Activated naive CD8-positive, alpha-beta T cell treated with anti-CD3 and anti-CD28 coated beads, Interleukin-2, amount 10 ng/mL, durations not matched to agents 7 days and 5 days (primary cell): ENCODE data around the gene FBLN1. TPM values are rescaled to one million over a fixed set of nuclear protein-coding genes. Genes with fewer than 3 reads are reported as not detected.

ENCODE experiments used
- ATAC-seq: fragments of 150-1000 bp; cut with Tn5 transposase; one replicate; pipeline ENCODE4 v1.10.0; 2021; ENCODE audit warnings: low read depth, moderate library complexity
- POLR2A ChIA-PET: fragments of 350-600 bp; sonication (Branson Sonifier 250); formaldehyde crosslinking; loops from one replicate; lab custom pipeline; 2021; ENCODE audit warnings: antibody characterized with exemption; lab: Charles Lee
- DNase-seq: peaks from one replicate; pipeline ENCODE4 v3.0.0; 2021
- H3K27ac Mint-ChIP-seq: one replicate; pipeline ENCODE4 v1.8.0; 2022; ENCODE audit warnings: mild to moderate bottlenecking, mixed read lengths
- H3K27me3 Mint-ChIP-seq: one replicate; pipeline ENCODE4 v1.8.0; 2022; ENCODE audit warnings: mild to moderate bottlenecking, moderate library complexity, mixed read lengths
- H3K36me3 Mint-ChIP-seq: one replicate; pipeline ENCODE4 v1.8.0; 2021; ENCODE audit warnings: mild to moderate bottlenecking, mixed read lengths
- H3K4me1 Mint-ChIP-seq: one replicate; pipeline ENCODE4 v1.8.0; 2021; ENCODE audit warnings: mixed read lengths
- H3K4me3 Mint-ChIP-seq: one replicate; pipeline ENCODE4 v1.8.0; 2022; ENCODE audit warnings: mild to moderate bottlenecking, moderate library complexity, mixed read lengths
- H3K9me3 Mint-ChIP-seq: one replicate; pipeline ENCODE4 v1.8.0; 2021; ENCODE audit warnings: mixed read lengths
- total RNA-seq, 2 experiments: library from RNA; stranded (reverse); gene quantifications; one replicate each; pipeline ENCODE4 v1.2.3, GENCODE V29; 2021

Gene FBLN1
- total RNA-seq, 2 experiments from 2014 or later, result not detected

- Mint-ChIP-seq H3K36me3 (no peaks in the 10 kb centered on the region), H3K9me3 (no peaks in the 10 kb centered on the region), H3K27ac (no peak overlapping the region), H3K27me3 (no peaks in the 10 kb centered on the region), H3K4me3 (no peak overlapping the region), H3K4me1 (no peaks in the 10 kb centered on the region)
- POLR2A ChIA-PET, result no interaction called here
- DNase-seq, result no peak
- no peak for ATAC-seq
These were observed 43.8 kb downstream of the FBLN1 start for GRCh38 chr22:45546333-45547015.

GRCh38 chr22:45547016-45547345 lies 44.3 kb downstream of the FBLN1 start:
- DNase-seq (no peak), ATAC-seq (no peak)
- Mint-ChIP-seq H3K36me3 (no peaks in the 10 kb centered on the region), H3K27me3 (no peaks in the 10 kb centered on the region), H3K27ac (no peak overlapping the region), H3K4me1 (no peaks in the 10 kb centered on the region), H3K9me3 (no peaks in the 10 kb centered on the region), H3K4me3 (no peak overlapping the region)
- POLR2A ChIA-PET, result no interaction called here

- ATAC-seq, result no peak
- H3K4me3 Mint-ChIP-seq, result no peak overlapping the region
These were observed 45.0 kb downstream of the FBLN1 start for GRCh38 chr22:45547731-45548130.

GRCh38 chr22:45548247-45548840 lies 45.7 kb downstream of the FBLN1 start:
- Mint-ChIP-seq H3K9me3 (no peaks in the 10 kb centered on the region), H3K36me3 (no peaks in the 10 kb centered on the region), H3K27ac (no peak overlapping the region), H3K4me3 (no peak overlapping the region), H3K27me3 (no peaks in the 10 kb centered on the region), H3K4me1 (no peaks in the 10 kb centered on the region)
- POLR2A ChIA-PET, result no interaction called here
- ATAC-seq (no peak), DNase-seq (no peak)

More at GRCh38 chr22:45547731-45548130, 45.0 kb downstream of the FBLN1 start:
- no peaks in the 10 kb centered on the region for H3K27me3 Mint-ChIP-seq
- POLR2A ChIA-PET, result no interaction called here
- no peak overlapping the region for H3K27ac Mint-ChIP-seq
- no peaks in the 10 kb centered on the region for H3K4me1 Mint-ChIP-seq
- no peaks in the 10 kb centered on the region for H3K36me3 Mint-ChIP-seq
- no peaks in the 10 kb centered on the region for H3K9me3 Mint-ChIP-seq
- no peak for DNase-seq

DNA sequence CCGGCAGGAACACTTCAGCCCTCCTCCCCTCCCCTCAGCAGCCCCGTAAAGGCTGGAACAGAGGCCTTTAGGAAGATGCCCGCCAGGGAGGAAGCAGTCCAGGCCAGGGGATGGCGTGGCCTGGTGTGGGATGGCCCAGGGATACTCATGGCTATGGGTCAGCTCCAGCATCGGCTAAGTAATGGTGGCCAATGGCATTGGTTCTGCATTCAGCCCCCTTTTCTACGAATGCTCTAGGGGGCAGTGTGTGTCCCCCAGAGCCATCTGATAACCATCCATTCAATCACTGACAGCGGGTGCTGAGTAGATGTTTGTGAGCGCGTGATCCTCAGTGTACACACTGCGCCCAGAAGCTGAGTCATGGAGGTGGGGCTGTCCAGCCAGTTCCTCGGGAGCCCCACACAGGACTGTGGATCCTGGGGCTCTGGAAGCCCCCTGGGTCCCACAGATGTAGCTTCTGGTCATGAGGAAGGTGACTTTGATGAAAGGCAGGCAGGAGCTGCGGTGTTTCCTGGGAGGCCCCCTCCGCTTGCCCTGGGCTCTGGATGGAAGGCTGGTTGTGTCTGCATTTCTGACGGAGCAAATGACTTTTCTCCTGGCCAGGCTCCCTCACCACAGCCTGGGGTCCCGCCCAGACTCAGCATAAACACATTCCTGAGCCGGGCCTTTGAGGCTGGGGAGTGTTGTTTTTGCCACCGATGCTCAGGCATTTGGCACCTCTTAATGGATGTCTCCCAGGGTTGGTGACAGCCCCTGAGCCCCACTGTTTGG lies 46.5 kb downstream of the FBLN1 start:
- Mint-ChIP-seq H3K4me3 (no peak overlapping the region), H3K4me1 (peaks cover 3% of the 10 kb centered on the region), H3K27me3 (no peaks in the 10 kb centered on the region), H3K27ac (no peak overlapping the region), H3K36me3 (no peaks in the 10 kb centered on the region), H3K9me3 (no peaks in the 10 kb centered on the region)
- no peak for DNase-seq
- POLR2A ChIA-PET, result no interaction called here
- no peak for ATAC-seq

- no peaks in the 10 kb centered on the region for H3K27me3 Mint-ChIP-seq
- DNase-seq (no peak), ATAC-seq (no peak)
- H3K36me3 Mint-ChIP-seq, result no peaks in the 10 kb centered on the region
- H3K4me3 Mint-ChIP-seq, result no peak overlapping the region
- POLR2A ChIA-PET, result no interaction called here
- H3K27ac Mint-ChIP-seq, result no peak overlapping the region
- H3K9me3 Mint-ChIP-seq, result no peaks in the 10 kb centered on the region
- peaks cover 5% of the 10 kb centered on the region for H3K4me1 Mint-ChIP-seq
These were observed 47.2 kb downstream of the FBLN1 start for GRCh38 chr22:45549762-45550378.

- POLR2A ChIA-PET, result no interaction called here
- ATAC-seq (no peak), DNase-seq (no peak)
- no peaks in the 10 kb centered on the region for H3K36me3 Mint-ChIP-seq
- H3K27ac Mint-ChIP-seq, result no peak overlapping the region
- H3K4me3 Mint-ChIP-seq, result no peak overlapping the region
- no peaks in the 10 kb centered on the region for H3K27me3 Mint-ChIP-seq
- H3K9me3 Mint-ChIP-seq, result no peaks in the 10 kb centered on the region
- H3K4me1 Mint-ChIP-seq, result peaks cover 5% of the 10 kb centered on the region
These were observed 47.7 kb downstream of the FBLN1 start for GRCh38 chr22:45550416-45550815.

DNA sequence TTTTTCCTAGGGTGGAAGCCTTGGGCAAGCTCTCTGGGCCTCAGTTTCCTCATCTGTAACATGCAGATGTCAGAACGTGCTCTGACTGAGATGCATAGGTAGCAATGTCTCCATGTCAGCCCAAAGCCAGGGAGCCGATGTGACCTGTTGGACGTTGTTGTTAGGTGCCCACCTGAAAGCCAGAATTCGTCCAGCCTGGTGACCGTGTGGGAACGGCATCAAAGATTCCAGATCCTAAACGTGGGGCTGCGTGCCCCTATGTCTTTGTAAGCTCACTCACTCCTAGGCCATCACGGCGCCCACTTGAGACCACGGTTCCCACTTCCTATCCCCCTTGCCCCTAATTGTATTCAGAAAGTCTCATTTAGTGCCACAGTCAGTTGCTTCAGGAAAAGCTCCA lies 48.2 kb downstream of the FBLN1 start:
- no peak for ATAC-seq
- no peaks in the 10 kb centered on the region for H3K9me3 Mint-ChIP-seq
- no peak overlapping the region for H3K27ac Mint-ChIP-seq
- no peak overlapping the region for H3K4me3 Mint-ChIP-seq
- POLR2A ChIA-PET, result no interaction called here
- H3K4me1 Mint-ChIP-seq, result peaks cover 5% of the 10 kb centered on the region
- no peak for DNase-seq
- no peaks in the 10 kb centered on the region for H3K27me3 Mint-ChIP-seq
- H3K36me3 Mint-ChIP-seq, result no peaks in the 10 kb centered on the region

GRCh38 chr22:45551310-45552016 lies 48.8 kb downstream of the FBLN1 start:
- Mint-ChIP-seq H3K4me3 (no peak overlapping the region), H3K4me1 (peaks cover 5% of the 10 kb centered on the region), H3K27ac (no peak overlapping the region), H3K36me3 (no peaks in the 10 kb centered on the region), H3K9me3 (no peaks in the 10 kb centered on the region), H3K27me3 (no peaks in the 10 kb centered on the region)
- ATAC-seq (no peak), DNase-seq (no peak)
- POLR2A ChIA-PET, result no interaction called here

DNA sequence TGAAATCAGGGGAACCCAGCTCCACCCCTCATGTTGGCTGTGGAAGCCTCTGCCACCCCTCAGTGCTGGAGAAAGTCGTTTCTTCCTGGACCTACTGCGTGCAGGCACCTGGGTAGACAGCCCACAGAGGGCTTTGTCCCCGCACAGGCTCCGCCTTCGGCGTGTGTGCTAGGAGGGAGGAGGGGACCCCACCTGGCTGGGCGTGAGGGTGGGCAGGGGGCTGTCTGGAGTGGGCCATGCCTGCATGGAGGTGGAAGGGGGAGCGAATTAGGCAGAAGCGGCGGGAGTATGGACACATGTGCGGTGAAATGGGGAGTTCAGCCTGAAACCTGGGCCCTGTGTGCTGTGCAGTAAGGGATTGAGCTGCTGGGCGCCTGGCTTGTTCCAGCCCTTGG lies 49.3 kb downstream of the FBLN1 start:
- no peak overlapping the region for H3K27ac Mint-ChIP-seq
- POLR2A ChIA-PET, result no interaction called here
- H3K27me3 Mint-ChIP-seq, result no peaks in the 10 kb centered on the region
- H3K4me1 Mint-ChIP-seq, result peaks cover 5% of the 10 kb centered on the region
- no peak overlapping the region for H3K4me3 Mint-ChIP-seq
- H3K9me3 Mint-ChIP-seq, result no peaks in the 10 kb centered on the region
- ATAC-seq (no peak), DNase-seq (no peak)
- H3K36me3 Mint-ChIP-seq, result no peaks in the 10 kb centered on the region

GRCh38 chr22:45552580-45553350 lies 50.1 kb downstream of the FBLN1 start:
- Mint-ChIP-seq H3K27me3 (no peaks in the 10 kb centered on the region), H3K36me3 (no peaks in the 10 kb centered on the region), H3K9me3 (no peaks in the 10 kb centered on the region), H3K27ac (no peak overlapping the region), H3K4me1 (peaks cover 5% of the 10 kb centered on the region), H3K4me3 (no peak overlapping the region)
- ATAC-seq (no peak), DNase-seq (no peak)
- POLR2A ChIA-PET, result no interaction called here

DNA sequence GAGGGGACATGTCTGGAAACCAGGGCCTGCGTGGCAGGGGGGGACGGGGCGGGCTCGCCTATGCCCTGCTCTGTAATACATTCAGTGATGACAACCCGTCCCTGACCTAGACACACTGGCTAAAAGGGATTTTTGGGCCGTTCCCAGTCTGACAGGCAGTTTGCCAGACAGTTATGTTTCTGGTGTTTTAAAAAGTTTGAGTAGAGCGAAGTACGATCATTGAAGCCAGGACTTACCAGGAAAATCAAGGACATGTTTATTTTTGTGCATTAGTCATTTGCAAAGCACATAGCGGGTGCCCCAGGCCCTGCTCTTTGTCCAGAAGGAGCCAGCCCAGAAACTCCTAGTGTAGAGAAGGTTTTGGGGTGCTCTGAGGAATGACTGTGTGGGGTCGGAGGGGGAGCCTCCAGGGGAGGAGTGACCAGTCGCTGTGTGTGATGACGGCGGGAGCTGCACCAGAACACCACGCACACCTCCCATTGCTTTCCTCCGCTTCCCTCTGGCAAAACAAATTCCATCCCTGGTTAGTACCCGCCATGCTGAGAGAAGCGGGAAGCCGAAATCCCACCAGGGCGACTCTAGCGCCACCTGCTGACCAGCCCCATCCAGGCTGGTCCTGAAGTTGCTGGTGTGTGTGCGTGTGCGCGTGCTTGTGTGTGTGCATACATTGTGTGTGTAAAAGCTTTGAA lies 50.8 kb downstream of the FBLN1 start:
- Mint-ChIP-seq H3K27ac (no peak overlapping the region), H3K27me3 (no peaks in the 10 kb centered on the region), H3K4me1 (peaks cover 5% of the 10 kb centered on the region), H3K36me3 (no peaks in the 10 kb centered on the region), H3K4me3 (no peak overlapping the region), H3K9me3 (no peaks in the 10 kb centered on the region)
- POLR2A ChIA-PET, result no interaction called here
- DNase-seq (peak; percentile 75), ATAC-seq (peak; percentile 52)
